HPDE6-E6E7 (cell line): Measurements from ENCODE around the gene SNAPC4.
"Not testable (repeated sequence)": the region's sequence is repeated elsewhere in the genome, so short reads cannot be mapped to it uniquely, and the experiment has no call there.

Experiments used
- DNase-seq: peaks from one replicate; pipeline ENCODE4 v3.0.0; 2011; ENCODE audit warnings: missing footprints; ENCODE audit errors: extremely low spot score

SNAPC4 gene

GRCh38 chr9:136433849-136434579, 34.0 kb upstream of the SNAPC4 start:
- no peak for DNase-seq

GRCh38 chr9:136433043-136433715, 33.2 kb upstream of the SNAPC4 start:
- no peak for DNase-seq

- DNase-seq, result no peak
Measured at GRCh38 chr9:136432591-136432990, 32.6 kb upstream of the SNAPC4 start.

GRCh38 chr9:136431782-136432350, 31.9 kb upstream of the SNAPC4 start:
- no peak for DNase-seq

GRCh38 chr9:136430588-136431234, 30.7 kb upstream of the SNAPC4 start:
- no peak for DNase-seq

- no peak for DNase-seq
Measured at GRCh38 chr9:136429683-136430491, 29.9 kb upstream of the SNAPC4 start.

GRCh38 chr9:136429075-136429628, 29.2 kb upstream of the SNAPC4 start:
- no peak for DNase-seq

- DNase-seq, result no peak
Measured at GRCh38 chr9:136426787-136427186, 26.8 kb upstream of the SNAPC4 start.

- not testable (repeated sequence) for DNase-seq
Measured at GRCh38 chr9:136425367-136425766, 25.4 kb upstream of the SNAPC4 start.

- no peak for DNase-seq
Measured at GRCh38 chr9:136424750-136425362, 24.9 kb upstream of the SNAPC4 start.

- DNase-seq, result no peak
Measured at GRCh38 chr9:136423432-136424146, 23.6 kb upstream of the SNAPC4 start.

GRCh38 chr9:136422876-136423275, 22.9 kb upstream of the SNAPC4 start:
- no peak for DNase-seq

GRCh38 chr9:136421791-136422190, 21.8 kb upstream of the SNAPC4 start:
- DNase-seq, result no peak

GRCh38 chr9:136419092-136419420, 19.1 kb upstream of the SNAPC4 start:
- DNase-seq, result no peak

- DNase-seq, result no peak
Measured at GRCh38 chr9:136418182-136419091, 18.5 kb upstream of the SNAPC4 start.

GRCh38 chr9:136416914-136417313, 16.9 kb upstream of the SNAPC4 start:
- no peak for DNase-seq

GRCh38 chr9:136416427-136416826, 16.5 kb upstream of the SNAPC4 start:
- no peak for DNase-seq

- no peak for DNase-seq
Measured at GRCh38 chr9:136412962-136413361, 13.0 kb upstream of the SNAPC4 start.

- no peak for DNase-seq
Measured at GRCh38 chr9:136411378-136411777, 11.4 kb upstream of the SNAPC4 start.
